GM12873 (cell line): Measurements from ENCODE around the gene TMTC2.

ENCODE experiments used
- TF ChIP-seq, protein P1 (sequence below): IDR thresholded peaks from 2 replicates; pipeline ENCODE4 v1.5.1; 2012; ENCODE audit warnings: low read depth, mild to moderate bottlenecking, moderate library complexity, low read length, control low read depth; ENCODE audit not compliant: insufficient read depth; ENCODE audit errors: missing control alignments

TMTC2 gene

DNA sequence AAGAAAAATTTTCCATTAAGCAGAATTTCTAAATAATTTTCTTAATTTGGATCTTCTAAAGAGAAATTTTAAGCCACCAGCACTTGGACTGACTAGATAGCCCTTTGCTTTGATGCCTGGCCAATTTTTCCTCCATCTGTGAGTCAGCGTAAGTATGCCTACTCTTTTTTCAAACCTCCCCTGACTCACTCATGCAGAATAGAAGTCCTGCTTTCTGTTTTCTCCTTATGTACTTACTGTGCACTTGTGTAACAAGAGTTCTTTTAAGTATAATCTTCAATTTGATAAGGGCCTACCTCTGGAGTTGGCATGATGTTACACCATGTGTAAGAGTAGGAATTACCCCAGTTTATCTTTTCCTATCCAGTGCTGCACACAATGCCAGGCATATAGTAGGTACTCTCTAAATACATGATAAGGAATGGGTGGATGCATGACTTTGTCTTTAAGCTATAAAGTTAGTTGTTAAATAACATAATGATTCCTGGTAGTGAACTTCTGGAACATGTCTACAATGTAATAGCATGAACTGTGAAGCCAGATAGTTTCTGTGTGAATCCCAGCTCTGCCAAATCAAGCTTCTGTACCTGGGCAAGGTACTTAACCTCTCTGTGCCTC lies 329.6 kb downstream of the TMTC2 start:
- TF ChIP-seq, protein P1, sequence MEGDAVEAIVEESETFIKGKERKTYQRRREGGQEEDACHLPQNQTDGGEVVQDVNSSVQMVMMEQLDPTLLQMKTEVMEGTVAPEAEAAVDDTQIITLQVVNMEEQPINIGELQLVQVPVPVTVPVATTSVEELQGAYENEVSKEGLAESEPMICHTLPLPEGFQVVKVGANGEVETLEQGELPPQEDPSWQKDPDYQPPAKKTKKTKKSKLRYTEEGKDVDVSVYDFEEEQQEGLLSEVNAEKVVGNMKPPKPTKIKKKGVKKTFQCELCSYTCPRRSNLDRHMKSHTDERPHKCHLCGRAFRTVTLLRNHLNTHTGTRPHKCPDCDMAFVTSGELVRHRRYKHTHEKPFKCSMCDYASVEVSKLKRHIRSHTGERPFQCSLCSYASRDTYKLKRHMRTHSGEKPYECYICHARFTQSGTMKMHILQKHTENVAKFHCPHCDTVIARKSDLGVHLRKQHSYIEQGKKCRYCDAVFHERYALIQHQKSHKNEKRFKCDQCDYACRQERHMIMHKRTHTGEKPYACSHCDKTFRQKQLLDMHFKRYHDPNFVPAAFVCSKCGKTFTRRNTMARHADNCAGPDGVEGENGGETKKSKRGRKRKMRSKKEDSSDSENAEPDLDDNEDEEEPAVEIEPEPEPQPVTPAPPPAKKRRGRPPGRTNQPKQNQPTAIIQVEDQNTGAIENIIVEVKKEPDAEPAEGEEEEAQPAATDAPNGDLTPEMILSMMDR = no peak

GRCh38 chr12:83016991-83017390 lies 330.3 kb downstream of the TMTC2 start:
- TF ChIP-seq, protein P1 = no peak

DNA sequence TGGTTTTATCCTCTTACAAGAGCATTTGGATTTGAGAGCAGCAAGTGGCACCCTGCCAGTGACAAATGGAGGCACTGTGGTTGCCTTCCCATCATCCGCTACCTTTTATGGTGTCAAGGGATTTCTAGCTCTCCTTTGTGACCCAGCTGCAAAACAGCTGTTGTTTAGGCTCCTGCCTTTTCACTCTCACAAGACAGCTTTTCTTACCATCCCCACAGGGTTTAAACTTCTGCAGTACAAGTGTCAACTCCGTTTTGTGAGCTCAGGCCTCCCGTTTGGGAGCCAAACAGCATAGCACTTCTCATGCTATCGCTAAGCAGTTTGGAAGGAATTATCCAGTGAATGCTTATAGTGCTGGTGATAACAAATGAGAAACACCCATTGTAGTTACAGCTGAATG lies 331.4 kb downstream of the TMTC2 start:
- TF ChIP-seq, protein P1 = no peak

GRCh38 chr12:83027021-83027723 lies 340.5 kb downstream of the TMTC2 start:
- TF ChIP-seq, protein P1 = no peak

- TF ChIP-seq, protein P1 = no peak
Observed at GRCh38 chr12:83031196-83031595, 344.5 kb downstream of the TMTC2 start.

GRCh38 chr12:83036847-83037246 lies 350.1 kb downstream of the TMTC2 start:
- TF ChIP-seq, protein P1 = no peak

GRCh38 chr12:83039413-83039812 lies 352.7 kb downstream of the TMTC2 start:
- TF ChIP-seq, protein P1 = no peak
